IMR-90 (cell line): Measurements from ENCODE around the gene ZNF442. TPM values are rescaled to one million over a fixed set of nuclear protein-coding genes. Genes with fewer than 3 reads are reported as not detected.

Source experiments
- ATAC-seq: fragments of 200-7000 bp; cut with Tn5 transposase; 2 replicates; pipeline ENCODE4 v1.9.1; 2020; ENCODE audit warnings: low read depth, mild to moderate bottlenecking, moderate library complexity
- BruUV-seq: library from RNA; stranded (reverse); fragments of 400-500 nt; replicated peaks from 2 replicates; lab custom pipeline; 2021; lab: Mats Ljungman, UMichigan
- CTCF ChIA-PET: fragments of 300-600 bp; formaldehyde crosslinking; extraction: SDS; loops from one replicate; lab custom pipeline; 2021; ENCODE audit warnings: antibody characterized with exemption; lab: Yijun Ruan, JAX
- POLR2A ChIA-PET: fragments of 300-600 bp; sonication (Branson Sonifier 250); formaldehyde crosslinking; loops from one replicate; lab custom pipeline; 2022; ENCODE audit warnings: antibody characterized with exemption; ENCODE audit not compliant: unreplicated experiment; lab: Charles Lee
- DNase-seq: peaks from one replicate; pipeline ENCODE4 v3.0.0; 2013
- H2AFZ ChIP-seq: replicated peaks from 2 replicates; pipeline ENCODE3; 2013; ENCODE audit warnings: low read length, mild to moderate bottlenecking; ENCODE audit not compliant: poor library complexity
- H2AK5ac ChIP-seq: 2 replicates; pipeline ENCODE4 v1.6.1; 2013; ENCODE audit warnings: low read depth, low read length, inconsistent platforms
- H2AK9ac ChIP-seq: replicated peaks from 2 replicates; pipeline ENCODE3; 2013; ENCODE audit warnings: mild to moderate bottlenecking, low read depth, low read length, moderate library complexity; ENCODE audit not compliant: poor library complexity
- H2BK120ac ChIP-seq: 2 replicates; pipeline ENCODE4 v1.6.1; 2013; ENCODE audit warnings: low read depth, low read length, inconsistent platforms
- H2BK15ac ChIP-seq: 3 replicates; pipeline ENCODE4 v1.6.1; 2013; ENCODE audit warnings: low read depth, low read length, inconsistent platforms
- H2BK20ac ChIP-seq: 2 replicates; pipeline ENCODE4 v1.6.1; 2013; ENCODE audit warnings: low read depth, mild to moderate bottlenecking, inconsistent platforms, low read length, moderate library complexity
- H2BK5ac ChIP-seq: 2 replicates; pipeline ENCODE4 v1.6.1; 2013; ENCODE audit warnings: mild to moderate bottlenecking, low read depth, low read length, inconsistent platforms; ENCODE audit not compliant: poor library complexity, severe bottlenecking
- H3K14ac ChIP-seq: replicated peaks from 2 replicates; pipeline ENCODE4 v1.6.1; 2013; ENCODE audit warnings: low read depth, low read length, inconsistent platforms
- H3K18ac ChIP-seq: 2 replicates; pipeline ENCODE4 v1.6.1; 2013; ENCODE audit warnings: low read depth, low read length, control low read depth
- H3K23ac ChIP-seq: 2 replicates; pipeline ENCODE4 v1.6.1; 2013; ENCODE audit warnings: low read depth, low read length, inconsistent platforms
- H3K27ac ChIP-seq: 2 replicates; pipeline ENCODE4 v1.5.1; 2013; ENCODE audit warnings: mild to moderate bottlenecking, control low read depth, low read length; ENCODE audit not compliant: insufficient read depth
- H3K27me3 ChIP-seq: 2 replicates; pipeline ENCODE4 v1.6.1; 2013; ENCODE audit warnings: low read length; ENCODE audit not compliant: control insufficient read depth, insufficient read depth
- H3K36me3 ChIP-seq: 2 replicates; pipeline ENCODE4 v1.6.1; 2013; ENCODE audit warnings: low read length, mixed read lengths; ENCODE audit not compliant: control insufficient read depth, insufficient read depth
- H3K4ac ChIP-seq: 2 replicates; pipeline ENCODE4 v1.6.1; 2013; ENCODE audit warnings: low read depth, low read length, inconsistent platforms
- H3K4me1 ChIP-seq: 2 replicates; pipeline ENCODE4 v1.6.1; 2013; ENCODE audit warnings: low read length, mixed read lengths; ENCODE audit not compliant: control insufficient read depth, insufficient read depth
- H3K4me2 ChIP-seq: 2 replicates; pipeline ENCODE4 v1.6.1; 2013; ENCODE audit warnings: low read depth, mild to moderate bottlenecking, control low read depth, low read length, moderate library complexity
- H3K4me3 ChIP-seq: 2 replicates; pipeline ENCODE4 v1.5.1; 2013; ENCODE audit warnings: low read depth, mild to moderate bottlenecking, control low read depth, low read length, moderate library complexity; ENCODE audit not compliant: insufficient read depth
- H3K56ac ChIP-seq: 2 replicates; pipeline ENCODE4 v1.6.1; 2013; ENCODE audit warnings: low read length, inconsistent platforms; ENCODE audit not compliant: insufficient read depth; ENCODE audit errors: extremely low read depth
- H3K79me1 ChIP-seq, 2 experiments: 2 replicates each; pipeline ENCODE4 v1.6.1; 2013; ENCODE audit warnings: low read length in 2 of 2, inconsistent platforms in 1 of 2, low read depth in 1 of 2
- H3K9ac ChIP-seq: 2 replicates; pipeline ENCODE4 v1.6.1; 2013; ENCODE audit warnings: low read depth, low read length, control low read depth
- H3K9me1 ChIP-seq: 2 replicates; pipeline ENCODE4 v1.6.1; 2013; ENCODE audit warnings: low read length, inconsistent platforms; ENCODE audit not compliant: insufficient read depth
- H3K9me3 ChIP-seq: 2 replicates; pipeline ENCODE4 v1.6.1; 2013; ENCODE audit warnings: low read length; ENCODE audit not compliant: control insufficient read depth, insufficient read depth
- H4K20me1 ChIP-seq: 2 replicates; pipeline ENCODE4 v1.6.1; 2013; ENCODE audit warnings: low read length, inconsistent platforms; ENCODE audit not compliant: insufficient read depth
- H4K5ac ChIP-seq: 2 replicates; pipeline ENCODE4 v1.6.1; 2013; ENCODE audit warnings: mild to moderate bottlenecking, low read depth, low read length, control low read depth
- H4K8ac ChIP-seq, 2 experiments: 2 replicates each; pipeline ENCODE4 v1.6.1; 2013; ENCODE audit warnings: low read depth in 2 of 2, low read length in 2 of 2, control low read depth in 1 of 2, inconsistent platforms in 1 of 2
- H4K91ac ChIP-seq: 2 replicates; pipeline ENCODE4 v1.6.1; 2013; ENCODE audit warnings: low read depth, low read length, inconsistent platforms; ENCODE audit not compliant: insufficient read depth
- BHLHE40 ChIP-seq: fragments of 150-350 bp; IDR thresholded peaks from 2 replicates; pipeline ENCODE4 v1.6.1; 2016; ENCODE audit warnings: mild to moderate bottlenecking, low read depth, low read length
- CEBPB ChIP-seq: IDR thresholded peaks from 2 replicates; pipeline ENCODE4 v1.6.1; 2012; ENCODE audit warnings: low read depth, low read length, improper control_type of control experiment
- CHD1 ChIP-seq: IDR thresholded peaks from 2 replicates; pipeline ENCODE4 v1.6.1; 2012; ENCODE audit warnings: low read depth, low read length, improper control_type of control experiment
- FOS ChIP-seq: fragments of 150-350 bp; IDR thresholded peaks from 2 replicates; pipeline ENCODE4 v1.6.1; 2016; ENCODE audit warnings: low read depth, low read length
- MAFK ChIP-seq: IDR thresholded peaks from 2 replicates; pipeline ENCODE4 v1.6.1; 2012; ENCODE audit warnings: low read depth, low read length, improper control_type of control experiment
- MAZ ChIP-seq: IDR thresholded peaks from 2 replicates; pipeline ENCODE4 v1.6.1; 2012; ENCODE audit warnings: low read depth, mild to moderate bottlenecking, low read length, improper control_type of control experiment, moderate library complexity, borderline replicate concordance
- MXI1 ChIP-seq: IDR thresholded peaks from 2 replicates; pipeline ENCODE4 v1.6.1; 2012; ENCODE audit warnings: low read depth, mild to moderate bottlenecking, low read length, moderate library complexity, borderline replicate concordance
- NFE2L2 ChIP-seq: fragments of 150-350 bp; IDR thresholded peaks from 2 replicates; pipeline ENCODE4 v1.6.1; 2016; ENCODE audit warnings: low read depth, mild to moderate bottlenecking, low read length
- POLR2A ChIP-seq: IDR thresholded peaks from 2 replicates; pipeline ENCODE4 v1.6.1; 2012; ENCODE audit warnings: mild to moderate bottlenecking, low read depth, low read length
- RAD21 ChIP-seq: IDR thresholded peaks from 2 replicates; pipeline ENCODE4 v1.6.1; 2012; ENCODE audit warnings: low read length, improper control_type of control experiment
- RCOR1 ChIP-seq: IDR thresholded peaks from 2 replicates; pipeline ENCODE4 v1.6.1; 2012; ENCODE audit warnings: mild to moderate bottlenecking, low read length, improper control_type of control experiment; ENCODE audit not compliant: insufficient replicate concordance
- RFX5 ChIP-seq: IDR thresholded peaks from 2 replicates; pipeline ENCODE4 v1.8.0; 2012; ENCODE audit warnings: low read depth, mild to moderate bottlenecking, low read length, moderate library complexity
- SMC3 ChIP-seq: fragments of 150-350 bp; IDR thresholded peaks from 2 replicates; pipeline ENCODE4 v1.6.1; 2016; ENCODE audit warnings: low read depth, mild to moderate bottlenecking, antibody characterized with exemption, low read length, moderate library complexity
- WGBS, 2 experiments: methylation state at CpG; one replicate each; pipeline versions ENCODE4 v1.1.5 to v1.1.7; 2013; ENCODE audit warnings: missing lambda C conversion rate in 2 of 2; ENCODE audit not compliant: insufficient read length in 1 of 2; ENCODE audit errors: extremely low coverage in 2 of 2; 5-methylcytosine and 5-hydroxymethylcytosine counted together
- dilution Hi-C: fragments of 300-500 bp; cut with HindIII; formaldehyde crosslinking; loops from one replicate; pipeline ENCODE4 v1.14.3; 2018; ENCODE audit warnings: low sequenced_read_pairs; ENCODE audit not compliant: unreplicated experiment
- in situ Hi-C: fragments of 300-500 bp; cut with MboI; formaldehyde crosslinking; loops from 3 replicates; pipeline ENCODE4 v1.14.3; 2019; ENCODE audit warnings: low sequenced_read_pairs, inconsistent platforms, mixed read lengths
- intact Hi-C: fragments of 100-400 bp; cut with micrococcal nuclease; formaldehyde crosslinking; loops from 2 replicates; pipeline ENCODE4 v1.10.0; 2022
- polyA plus RNA-seq, 3 experiments: library from polyadenylated mRNA; depleted of rRNA; stranded (reverse); fragments of >200 nt; gene quantifications; 2 replicates each; pipeline ENCODE4 v1.2.3, GENCODE V29; 2012; ENCODE audit warnings: low replicate concordance in 1 of 3
- total RNA-seq: library from RNA; depleted of rRNA; stranded (reverse); fragments of >200 nt; gene quantifications from 2 replicates; pipeline ENCODE4 v1.2.3, GENCODE V29; 2012
- TF ChIP-seq, protein P1 (sequence below): conservative IDR thresholded peaks from 2 replicates; pipeline ENCODE4 v1.5.1; 2012; ENCODE audit warnings: mild to moderate bottlenecking, low read depth, low read length, improper control_type of control experiment
- TF ChIP-seq, protein P2 (sequence below): fragments of 150-350 bp; IDR thresholded peaks from 2 replicates; pipeline ENCODE4 v1.6.1; 2016; ENCODE audit warnings: low read depth, mild to moderate bottlenecking, low read length, moderate library complexity, borderline replicate concordance
- TF ChIP-seq, protein P3 (sequence below): fragments of 150-350 bp; IDR thresholded peaks from 2 replicates; pipeline ENCODE4 v1.6.1; 2017; ENCODE audit warnings: mild to moderate bottlenecking, antibody characterized with exemption, low read length, low read depth

The ZNF442 gene
- total and polyA plus RNA-seq, 2 of the 4 experiments (the other 2 are of a cell fraction), result 0.58 to 3.6 TPM

DNA sequence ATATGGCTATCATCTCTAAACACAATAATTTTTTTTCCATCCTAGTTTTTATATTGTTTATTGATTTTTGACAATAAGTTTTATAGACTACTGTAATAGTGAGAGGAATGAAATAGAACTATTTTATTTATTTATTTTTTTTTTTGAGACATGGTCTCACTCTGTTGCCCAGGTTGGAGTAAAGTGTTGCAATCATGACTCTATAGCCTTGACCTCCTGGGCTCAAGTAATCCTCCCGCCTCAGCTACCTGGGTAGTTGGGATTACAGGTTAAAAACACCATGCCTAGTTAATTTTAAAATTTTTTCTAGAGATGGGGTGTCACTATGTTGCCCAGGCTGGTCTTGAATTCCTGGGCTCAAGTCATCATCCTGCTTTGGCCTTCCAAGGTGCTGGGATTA, 8.5 kb upstream of the ZNF442 start:
- dilution Hi-C loops, result no loop called here
- POLR2A ChIA-PET, result no interaction called here

More for the DNA sequence above, 8.5 kb upstream of the ZNF442 start:
- no peak overlapping the region for H3K4me2 ChIP-seq
- TF ChIP-seq RCOR1 (no peak), NFE2L2 (no peak), CEBPB (no peak), RAD21 (no peak), CHD1 (no peak), RFX5 (no peak), FOS (no peak), MXI1 (no peak), SMC3 (no peak), BHLHE40 (no peak), MAFK (no peak), POLR2A (no peak), MAZ (no peak)
- TF ChIP-seq, protein P1, sequence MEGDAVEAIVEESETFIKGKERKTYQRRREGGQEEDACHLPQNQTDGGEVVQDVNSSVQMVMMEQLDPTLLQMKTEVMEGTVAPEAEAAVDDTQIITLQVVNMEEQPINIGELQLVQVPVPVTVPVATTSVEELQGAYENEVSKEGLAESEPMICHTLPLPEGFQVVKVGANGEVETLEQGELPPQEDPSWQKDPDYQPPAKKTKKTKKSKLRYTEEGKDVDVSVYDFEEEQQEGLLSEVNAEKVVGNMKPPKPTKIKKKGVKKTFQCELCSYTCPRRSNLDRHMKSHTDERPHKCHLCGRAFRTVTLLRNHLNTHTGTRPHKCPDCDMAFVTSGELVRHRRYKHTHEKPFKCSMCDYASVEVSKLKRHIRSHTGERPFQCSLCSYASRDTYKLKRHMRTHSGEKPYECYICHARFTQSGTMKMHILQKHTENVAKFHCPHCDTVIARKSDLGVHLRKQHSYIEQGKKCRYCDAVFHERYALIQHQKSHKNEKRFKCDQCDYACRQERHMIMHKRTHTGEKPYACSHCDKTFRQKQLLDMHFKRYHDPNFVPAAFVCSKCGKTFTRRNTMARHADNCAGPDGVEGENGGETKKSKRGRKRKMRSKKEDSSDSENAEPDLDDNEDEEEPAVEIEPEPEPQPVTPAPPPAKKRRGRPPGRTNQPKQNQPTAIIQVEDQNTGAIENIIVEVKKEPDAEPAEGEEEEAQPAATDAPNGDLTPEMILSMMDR, result no peak
- TF ChIP-seq, protein P2, sequence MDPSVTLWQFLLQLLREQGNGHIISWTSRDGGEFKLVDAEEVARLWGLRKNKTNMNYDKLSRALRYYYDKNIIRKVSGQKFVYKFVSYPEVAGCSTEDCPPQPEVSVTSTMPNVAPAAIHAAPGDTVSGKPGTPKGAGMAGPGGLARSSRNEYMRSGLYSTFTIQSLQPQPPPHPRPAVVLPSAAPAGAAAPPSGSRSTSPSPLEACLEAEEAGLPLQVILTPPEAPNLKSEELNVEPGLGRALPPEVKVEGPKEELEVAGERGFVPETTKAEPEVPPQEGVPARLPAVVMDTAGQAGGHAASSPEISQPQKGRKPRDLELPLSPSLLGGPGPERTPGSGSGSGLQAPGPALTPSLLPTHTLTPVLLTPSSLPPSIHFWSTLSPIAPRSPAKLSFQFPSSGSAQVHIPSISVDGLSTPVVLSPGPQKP, result no peak
- TF ChIP-seq, protein P3, sequence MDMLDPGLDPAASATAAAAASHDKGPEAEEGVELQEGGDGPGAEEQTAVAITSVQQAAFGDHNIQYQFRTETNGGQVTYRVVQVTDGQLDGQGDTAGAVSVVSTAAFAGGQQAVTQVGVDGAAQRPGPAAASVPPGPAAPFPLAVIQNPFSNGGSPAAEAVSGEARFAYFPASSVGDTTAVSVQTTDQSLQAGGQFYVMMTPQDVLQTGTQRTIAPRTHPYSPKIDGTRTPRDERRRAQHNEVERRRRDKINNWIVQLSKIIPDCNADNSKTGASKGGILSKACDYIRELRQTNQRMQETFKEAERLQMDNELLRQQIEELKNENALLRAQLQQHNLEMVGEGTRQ, result no peak
- no peak overlapping the region for H3K4ac ChIP-seq
- no peaks in the 10 kb centered on the region for H4K20me1 ChIP-seq
- no peaks in the 10 kb centered on the region for H3K27me3 ChIP-seq
- H3K9me3 ChIP-seq, result peaks cover 19% of the 10 kb centered on the region
- no peak overlapping the region for H2BK120ac ChIP-seq
- no peak overlapping the region for H3K4me3 ChIP-seq
- CTCF ChIA-PET, result no interaction called here
- BruUV-seq, result no TSS peak
- H3K14ac ChIP-seq, result no peak overlapping the region
- H3K9ac ChIP-seq, result no peak overlapping the region
- H2BK20ac ChIP-seq, result no peak overlapping the region
- in situ Hi-C loops, result no loop called here
- no peak overlapping the region for H3K23ac ChIP-seq
- ATAC-seq, result no peak
- no peak for DNase-seq
- H2BK5ac ChIP-seq, result no peak overlapping the region
- no peak overlapping the region for H4K5ac ChIP-seq
- no peaks in the 10 kb centered on the region for H3K79me1 ChIP-seq
- no peaks in the 10 kb centered on the region for H3K36me3 ChIP-seq
- H4K8ac ChIP-seq, result no peak overlapping the region
- H2AK5ac ChIP-seq, result no peak overlapping the region
- intact Hi-C loops, result no loop called here
- H2BK15ac ChIP-seq, result no peak overlapping the region
- WGBS, 2 experiments, result no CpG with 5 or more reads among the region's 1 CpG
- H2AFZ ChIP-seq, result no peak overlapping the region
- H3K18ac ChIP-seq, result no peak overlapping the region
- H4K91ac ChIP-seq, result no peak overlapping the region
- no peak overlapping the region for H3K27ac ChIP-seq
- H3K4me1 ChIP-seq, result no peaks in the 10 kb centered on the region
- no peak overlapping the region for H3K56ac ChIP-seq
- H2AK9ac ChIP-seq, result no peak overlapping the region
- H3K9me1 ChIP-seq, result no peaks in the 10 kb centered on the region
